GM12878 (cell line): ENCODE measurements around the gene SERPINI1. TPM values are rescaled to one million over a fixed set of nuclear protein-coding genes. Genes with fewer than 3 reads are reported as not detected.

Experiments used
- BACH1 ChIP-seq: fragments of 450-650 bp; IDR thresholded peaks from 2 replicates; pipeline ENCODE4 v1.6.1; 2017; ENCODE audit warnings: mild to moderate bottlenecking, borderline replicate concordance
- CEBPB ChIP-seq, 2 experiments: fragments of 150-350 bp in 1 of 2; IDR thresholded peaks; 2 replicates each; pipeline ENCODE4 v1.6.1; 2012 to 2014; ENCODE audit warnings: low read depth in 2 of 2, low read length in 2 of 2, borderline replicate concordance in 1 of 2, inconsistent platforms in 1 of 2
- CHD4 ChIP-seq: fragments of 200-600 bp; sonication (generic); IDR thresholded peaks from 2 replicates; pipeline ENCODE4 v1.6.1; 2016; ENCODE audit warnings: mild to moderate bottlenecking
- EED ChIP-seq: sonication (generic); IDR thresholded peaks from 2 replicates; pipeline ENCODE4 v1.6.1; 2016; ENCODE audit warnings: antibody characterized with exemption, low read depth
- EP300 ChIP-seq, 2 experiments: fragments of 150-350 bp in 1 of 2; IDR thresholded peaks; 2 replicates each; pipeline ENCODE4 v1.6.1; 2011 to 2012; ENCODE audit warnings: low read depth in 2 of 2, low read length in 2 of 2, borderline replicate concordance in 1 of 2, improper control_type of control experiment in 1 of 2, inconsistent platforms in 1 of 2; ENCODE audit not compliant: control insufficient read depth in 1 of 2
- HSF1 ChIP-seq: fragments of 150-350 bp; IDR thresholded peaks from 2 replicates; pipeline ENCODE4 v1.6.1; 2014; ENCODE audit warnings: mild to moderate bottlenecking, low read depth, low read length
- MEF2A ChIP-seq: IDR thresholded peaks from 2 replicates; pipeline ENCODE4 v1.6.1; 2011; ENCODE audit warnings: low read depth, mild to moderate bottlenecking, low read length, moderate library complexity; ENCODE audit not compliant: insufficient read depth
- MXI1 ChIP-seq: fragments of 150-350 bp; IDR thresholded peaks from 2 replicates; pipeline ENCODE4 v1.6.1; 2011; ENCODE audit warnings: low read depth, mild to moderate bottlenecking, inconsistent platforms, low read length, improper control_type of control experiment
- NFIC ChIP-seq: IDR thresholded peaks from 2 replicates; pipeline ENCODE4 v1.6.1; 2012; ENCODE audit warnings: low read depth, mild to moderate bottlenecking, inconsistent platforms, low read length, moderate library complexity
- NFYB ChIP-seq: IDR thresholded peaks from 2 replicates; pipeline ENCODE4 v1.6.1; 2011; ENCODE audit warnings: low read depth, mild to moderate bottlenecking, low read length, improper control_type of control experiment, moderate library complexity; ENCODE audit not compliant: insufficient read depth
- NRF1 ChIP-seq: conservative IDR thresholded peaks from 2 replicates; pipeline ENCODE4 v1.6.1; 2011; ENCODE audit warnings: mild to moderate bottlenecking, low read depth, low read length, improper control_type of control experiment
- PAX8 ChIP-seq: fragments of 450-650 bp; IDR thresholded peaks from 2 replicates; pipeline ENCODE4 v1.6.1; 2017; ENCODE audit warnings: mild to moderate bottlenecking, moderate library complexity
- POLR2AphosphoS2 ChIP-seq: IDR thresholded peaks from 2 replicates; pipeline ENCODE4 v1.6.1; 2011; ENCODE audit warnings: low read depth, mild to moderate bottlenecking, low read length, improper control_type of control experiment, moderate library complexity
- RAD21 ChIP-seq: IDR thresholded peaks from 2 replicates; pipeline ENCODE4 v1.6.1; 2011; ENCODE audit warnings: mild to moderate bottlenecking, low read depth, low read length, moderate library complexity; ENCODE audit not compliant: insufficient read depth
- RBBP5 ChIP-seq: fragments of 200-600 bp; sonication (generic); conservative IDR thresholded peaks from 2 replicates; pipeline ENCODE4 v1.6.1; 2016
- RELA ChIP-seq: fragments of 450-650 bp; IDR thresholded peaks from 2 replicates; pipeline ENCODE4 v1.8.0; 2014; ENCODE audit warnings: borderline replicate concordance; ENCODE audit not compliant: partially characterized antibody
- SREBF1 ChIP-seq: IDR thresholded peaks from 2 replicates; pipeline ENCODE4 v1.6.1; 2012; ENCODE audit warnings: mild to moderate bottlenecking, low read length
- WRNIP1 ChIP-seq: IDR thresholded peaks from 2 replicates; pipeline ENCODE4 v1.6.1; 2011; ENCODE audit warnings: low read depth, low read length, improper control_type of control experiment, borderline replicate concordance
- ZSCAN29 ChIP-seq: fragments of 450-650 bp; IDR thresholded peaks from 2 replicates; pipeline ENCODE4 v1.6.1; 2017; ENCODE audit warnings: mild to moderate bottlenecking, moderate library complexity
- polyA plus RNA-seq, 11 experiments: library from polyadenylated mRNA; depleted of rRNA in 4 of 11; unstranded in 6 of 11; stranded (reverse) in 5 of 11; fragments of >200 nt; fragmentation: Nextera tagmentation in 4 of 11; fragmentation: Illumina TruSeq in 1 of 11; extraction: Ambion mirVana in 4 of 11; extraction: Trizol in 1 of 11; gene quantifications; 1 replicate in 1 of 11; 2 replicates in 10 of 11; pipeline versions ENCODE4 v1.2.1 to v1.2.3, GENCODE V29; 2011 to 2016; ENCODE audit warnings: inconsistent platforms in 2 of 11, missing spikeins in 2 of 11, low read depth in 1 of 11
- total RNA-seq, 4 experiments: library from RNA; depleted of rRNA in 3 of 4; stranded (reverse); fragments of >200 nt in 3 of 4; fragmentation: Illumina TruSeq in 1 of 4; extraction: Trizol in 1 of 4; gene quantifications; 2 replicates each; pipeline versions ENCODE4 v1.2.1 to v1.2.3, GENCODE V29; 2013 to 2021
- TF ChIP-seq, protein P1 (sequence below): IDR thresholded peaks from 2 replicates; pipeline ENCODE4 v1.6.1; 2012; ENCODE audit warnings: improper control_type of control experiment, low read depth, low read length; ENCODE audit not compliant: insufficient replicate concordance
- TF ChIP-seq, protein P2 (sequence below): fragments of 450-650 bp; IDR thresholded peaks from 2 replicates; pipeline ENCODE4 v1.6.1; 2016; ENCODE audit warnings: mild to moderate bottlenecking

SERPINI1 gene
- total and polyA plus RNA-seq, 10 of the 15 experiments (the other 5 are each of a cell fraction or from before 2014, with no cell fraction given): 1.5 to 7.6 (median 3.6) TPM

DNA sequence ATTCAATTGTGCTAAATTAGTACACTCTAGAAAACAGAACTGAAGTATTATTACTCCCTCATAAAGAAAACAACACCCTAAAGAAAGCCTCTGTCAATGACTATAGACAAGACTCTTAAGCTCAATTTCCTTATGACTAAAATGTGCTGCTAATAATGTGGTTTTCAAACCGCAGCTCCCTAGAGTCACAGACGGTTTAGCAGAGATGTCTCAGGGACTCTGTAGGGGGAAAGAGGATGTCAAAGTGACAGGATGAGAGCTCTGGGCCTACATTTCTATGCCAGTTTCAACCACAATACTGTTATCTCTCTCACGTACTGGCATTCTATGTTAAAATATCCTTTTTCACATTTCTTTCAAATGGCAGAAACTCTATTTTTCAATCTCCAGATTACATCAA lies 44.2 kb upstream of the SERPINI1 start (continued):
- TF ChIP-seq BACH1 (peak; percentile 90; the same call in 1 of the 2 replicates), MXI1 (no peak), CHD4 (no peak), RELA (no peak), WRNIP1 (no peak), HSF1 (no peak), NFYB (no peak), RBBP5 (no peak), RAD21 (no peak), ZSCAN29 (no peak), SREBF1 (peak; percentile 64), EED (peak; percentile 82), POLR2AphosphoS2 (no peak), PAX8 (no peak), MEF2A (0 out of 2 replicates have a peak, but pooled peaks have one; percentile 36), EP300 (IDR thresholded peaks at IDR 0.05; ENCODE audit: borderline replicate concordance in 1 of 2, control insufficient read depth in 1 of 2, low read depth in 2 of 2, low read length in 2 of 2) (peak; percentile 70 to 80; a peak in 3 of 4 replicates), NRF1 (no peak), NFIC (peak; percentile 91), CEBPB (IDR thresholded peaks at IDR 0.05; ENCODE audit: borderline replicate concordance in 1 of 2, low read depth in 2 of 2, low read length in 2 of 2) (0 out of 4 replicates have a peak, but pooled peaks of 1 of the 2 experiments have one; percentile 44)
- TF ChIP-seq, protein P1, sequence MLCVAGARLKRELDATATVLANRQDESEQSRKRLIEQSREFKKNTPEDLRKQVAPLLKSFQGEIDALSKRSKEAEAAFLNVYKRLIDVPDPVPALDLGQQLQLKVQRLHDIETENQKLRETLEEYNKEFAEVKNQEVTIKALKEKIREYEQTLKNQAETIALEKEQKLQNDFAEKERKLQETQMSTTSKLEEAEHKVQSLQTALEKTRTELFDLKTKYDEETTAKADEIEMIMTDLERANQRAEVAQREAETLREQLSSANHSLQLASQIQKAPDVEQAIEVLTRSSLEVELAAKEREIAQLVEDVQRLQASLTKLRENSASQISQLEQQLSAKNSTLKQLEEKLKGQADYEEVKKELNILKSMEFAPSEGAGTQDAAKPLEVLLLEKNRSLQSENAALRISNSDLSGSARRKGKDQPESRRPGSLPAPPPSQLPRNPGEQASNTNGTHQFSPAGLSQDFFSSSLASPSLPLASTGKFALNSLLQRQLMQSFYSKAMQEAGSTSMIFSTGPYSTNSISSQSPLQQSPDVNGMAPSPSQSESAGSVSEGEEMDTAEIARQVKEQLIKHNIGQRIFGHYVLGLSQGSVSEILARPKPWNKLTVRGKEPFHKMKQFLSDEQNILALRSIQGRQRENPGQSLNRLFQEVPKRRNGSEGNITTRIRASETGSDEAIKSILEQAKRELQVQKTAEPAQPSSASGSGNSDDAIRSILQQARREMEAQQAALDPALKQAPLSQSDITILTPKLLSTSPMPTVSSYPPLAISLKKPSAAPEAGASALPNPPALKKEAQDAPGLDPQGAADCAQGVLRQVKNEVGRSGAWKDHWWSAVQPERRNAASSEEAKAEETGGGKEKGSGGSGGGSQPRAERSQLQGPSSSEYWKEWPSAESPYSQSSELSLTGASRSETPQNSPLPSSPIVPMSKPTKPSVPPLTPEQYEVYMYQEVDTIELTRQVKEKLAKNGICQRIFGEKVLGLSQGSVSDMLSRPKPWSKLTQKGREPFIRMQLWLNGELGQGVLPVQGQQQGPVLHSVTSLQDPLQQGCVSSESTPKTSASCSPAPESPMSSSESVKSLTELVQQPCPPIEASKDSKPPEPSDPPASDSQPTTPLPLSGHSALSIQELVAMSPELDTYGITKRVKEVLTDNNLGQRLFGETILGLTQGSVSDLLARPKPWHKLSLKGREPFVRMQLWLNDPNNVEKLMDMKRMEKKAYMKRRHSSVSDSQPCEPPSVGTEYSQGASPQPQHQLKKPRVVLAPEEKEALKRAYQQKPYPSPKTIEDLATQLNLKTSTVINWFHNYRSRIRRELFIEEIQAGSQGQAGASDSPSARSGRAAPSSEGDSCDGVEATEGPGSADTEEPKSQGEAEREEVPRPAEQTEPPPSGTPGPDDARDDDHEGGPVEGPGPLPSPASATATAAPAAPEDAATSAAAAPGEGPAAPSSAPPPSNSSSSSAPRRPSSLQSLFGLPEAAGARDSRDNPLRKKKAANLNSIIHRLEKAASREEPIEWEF: no peak
- TF ChIP-seq, protein P2, sequence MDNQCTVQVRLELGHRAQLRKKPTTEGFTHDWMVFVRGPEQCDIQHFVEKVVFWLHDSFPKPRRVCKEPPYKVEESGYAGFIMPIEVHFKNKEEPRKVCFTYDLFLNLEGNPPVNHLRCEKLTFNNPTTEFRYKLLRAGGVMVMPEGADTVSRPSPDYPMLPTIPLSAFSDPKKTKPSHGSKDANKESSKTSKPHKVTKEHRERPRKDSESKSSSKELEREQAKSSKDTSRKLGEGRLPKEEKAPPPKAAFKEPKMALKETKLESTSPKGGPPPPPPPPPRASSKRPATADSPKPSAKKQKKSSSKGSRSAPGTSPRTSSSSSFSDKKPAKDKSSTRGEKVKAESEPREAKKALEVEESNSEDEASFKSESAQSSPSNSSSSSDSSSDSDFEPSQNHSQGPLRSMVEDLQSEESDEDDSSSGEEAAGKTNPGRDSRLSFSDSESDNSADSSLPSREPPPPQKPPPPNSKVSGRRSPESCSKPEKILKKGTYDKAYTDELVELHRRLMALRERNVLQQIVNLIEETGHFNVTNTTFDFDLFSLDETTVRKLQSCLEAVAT: peak; percentile 96
